WERI-Rb-1 (cell line): ENCODE measurements around the gene HRCT1.
A peak's percentile ranks its signal among the peaks of the same experiment; 100 is the strongest.

ENCODE experiments used
- DNase-seq: peaks from one replicate; pipeline ENCODE4 v3.0.0-alpha.2; 2020
- H3K27ac ChIP-seq: fragments of 250-450 bp; sonication (Bioruptor Pico); 2 replicates; pipeline ENCODE4 v1.5.1; 2020; ENCODE audit warnings: mild to moderate bottlenecking, moderate library complexity
- H3K27me3 ChIP-seq: fragments of 250-450 bp; sonication (Bioruptor Pico); 2 replicates; pipeline ENCODE4 v1.5.1; 2021; ENCODE audit warnings: mild to moderate bottlenecking, low read depth, moderate library complexity; ENCODE audit not compliant: insufficient read depth, severe bottlenecking
- H3K36me3 ChIP-seq: fragments of 250-450 bp; sonication (Bioruptor Pico); 2 replicates; pipeline ENCODE4 v1.5.1; 2020; ENCODE audit warnings: mild to moderate bottlenecking, moderate library complexity
- H3K4me3 ChIP-seq: 2 replicates; pipeline ENCODE4 v1.5.1; 2011; ENCODE audit warnings: low read depth, mild to moderate bottlenecking, control low read depth, low read length
- H3K9me3 ChIP-seq: fragments of 250-450 bp; sonication (Bioruptor Pico); 2 replicates; pipeline ENCODE4 v1.5.1; 2021; ENCODE audit warnings: mild to moderate bottlenecking, moderate library complexity; ENCODE audit not compliant: severe bottlenecking
- CTCF ChIP-seq: IDR thresholded peaks from 2 replicates; pipeline ENCODE4 v1.5.1; 2011; ENCODE audit warnings: low read depth, mild to moderate bottlenecking, control low read depth, inconsistent platforms, low read length

Gene HRCT1

GRCh38 chr9:35905912-35906679 is at the start of gene HRCT1:
TSS of gene HRCT1 (plus strand) at chr9:35906202. CDS start at chr9:35906288, 86 bp downstream.
- no peak for TF ChIP-seq CTCF
- peak within 1 kb of the TSS; percentile 58 for H3K27ac ChIP-seq
- H3K36me3 ChIP-seq: no peaks in the 10 kb centered on the region
- no peak within 1 kb of the TSS for H3K4me3 ChIP-seq
- no peak for DNase-seq
- no peaks in the 10 kb centered on the region for H3K9me3 ChIP-seq
- H3K27me3 ChIP-seq: no peaks in the 10 kb centered on the region

GRCh38 chr9:35856206-35856605 is 49.8 kb upstream of the HRCT1 start:
- no peak overlapping the region for H3K4me3 ChIP-seq
- no peaks in the 10 kb centered on the region for H3K27me3 ChIP-seq
- no peak for DNase-seq
- H3K9me3 ChIP-seq: no peaks in the 10 kb centered on the region
- no peak overlapping the region for H3K27ac ChIP-seq
- no peaks in the 10 kb centered on the region for H3K36me3 ChIP-seq
- TF ChIP-seq CTCF: no peak

DNA sequence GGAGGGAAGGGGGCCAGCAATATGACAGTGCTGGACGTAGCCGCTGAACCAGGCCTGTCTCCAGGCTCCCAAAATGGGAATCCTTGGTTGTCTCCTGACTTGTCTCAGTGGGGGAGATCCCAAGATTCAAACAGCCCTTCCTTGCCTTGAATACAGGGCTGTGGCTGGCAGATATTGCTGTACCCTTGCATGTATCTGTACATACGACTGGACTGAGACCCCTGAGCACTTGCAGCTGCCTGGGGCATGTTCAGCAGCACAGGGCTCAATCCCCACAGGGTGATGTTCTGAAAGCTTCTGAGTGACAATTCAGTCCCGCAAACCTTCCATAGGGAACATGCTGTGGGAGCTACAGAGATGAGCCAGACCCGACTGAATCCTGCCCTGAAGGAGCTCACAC is 49.1 kb upstream of the HRCT1 start:
- no peak for TF ChIP-seq CTCF
- H3K27me3 ChIP-seq: no peaks in the 10 kb centered on the region
- no peaks in the 10 kb centered on the region for H3K9me3 ChIP-seq
- H3K4me3 ChIP-seq: no peak overlapping the region
- no peaks in the 10 kb centered on the region for H3K36me3 ChIP-seq
- no peak overlapping the region for H3K27ac ChIP-seq
- DNase-seq: no peak

- Histone ChIP-seq H3K4me3 (no peak overlapping the region), H3K36me3 (no peaks in the 10 kb centered on the region), H3K9me3 (no peaks in the 10 kb centered on the region), H3K27ac (no peak overlapping the region), H3K27me3 (no peaks in the 10 kb centered on the region)
- TF ChIP-seq CTCF: no peak
- DNase-seq: no peak
Observed at GRCh38 chr9:35858458-35858857, 47.5 kb upstream of the HRCT1 start.

- Histone ChIP-seq H3K9me3 (no peaks in the 10 kb centered on the region), H3K36me3 (no peaks in the 10 kb centered on the region), H3K27ac (no peak overlapping the region), H3K27me3 (no peaks in the 10 kb centered on the region), H3K4me3 (no peak overlapping the region)
- DNase-seq: no peak
- no peak for TF ChIP-seq CTCF
Observed at GRCh38 chr9:35859310-35859989, 46.6 kb upstream of the HRCT1 start.
